ENCODE results near the gene P2RY1. TPM values are rescaled to one million over a fixed set of nuclear protein-coding genes. Genes with fewer than 3 reads are reported as not detected.

P2RY1 gene
- total and polyA plus RNA-seq, 9 of the 15 experiments (the other 6 are each of a cell fraction or from before 2014, with no cell fraction given): 6.0 to 27.9 (median 18.4) TPM

GRCh38 chr3:152834191-152834775, 648 bp upstream of the P2RY1 start (continued):
- TF ChIP-seq CTCF (IDR thresholded peaks at IDR 0.05 in 2 of 3, conservative IDR thresholded peaks at IDR 0.05 in 1 of 3; ENCODE audit: insufficient read depth in 2 of 3, low read depth in 1 of 3, low read length in 3 of 3): peak in 2 of 3 experiments; percentile 25 to 43; a peak in 3 of 6 replicates
- TF ChIP-seq RFX1 (IDR thresholded peaks at IDR 0.05): 0 out of 2 replicates have a peak, but pooled peaks have one; percentile 30
- TF ChIP-seq ZNF197 (CRISPR knock-in tag; IDR thresholded peaks at IDR 0.05; ENCODE audit: low read depth): no peak
- no peak for TF ChIP-seq KHSRP (IDR thresholded peaks at IDR 0.05)
- TF ChIP-seq U2AF1 (optimal IDR thresholded peaks at IDR 0.05; ENCODE audit: low read depth, low read length): no peak
- TF ChIP-seq SOX6 (IDR thresholded peaks at IDR 0.05): 0 out of 2 replicates have a peak, but pooled peaks have one; percentile 7
- TF ChIP-seq FOXA3 (CRISPR knock-in tag; conservative IDR thresholded peaks at IDR 0.05 in 1 of 2, IDR thresholded peaks at IDR 0.05 in 1 of 2): no peak
- TF ChIP-seq HNRNPUL1 (IDR thresholded peaks at IDR 0.05; ENCODE audit: low read length): no peak
- TF ChIP-seq ZNF592 (IDR thresholded peaks at IDR 0.05): peak; percentile 67; the same call in 1 of the 2 replicates
- TF ChIP-seq BCOR (IDR thresholded peaks at IDR 0.05): no peak
- TF ChIP-seq XRCC3 (IDR thresholded peaks at IDR 0.05): no peak
- peak; percentile 7; the same call in 1 of the 2 replicates for TF ChIP-seq JUND (IDR thresholded peaks at IDR 0.05; ENCODE audit: borderline replicate concordance, low read depth, low read length)
- TF ChIP-seq JUND (tag; IDR thresholded peaks at IDR 0.05; ENCODE audit: borderline replicate concordance, low read depth, low read length): no peak
- TF ChIP-seq NRF1 (conservative IDR thresholded peaks at IDR 0.05 in 1 of 2, IDR thresholded peaks at IDR 0.05 in 1 of 2): no peak
- TF ChIP-seq ZNF583 (CRISPR knock-in tag; IDR thresholded peaks at IDR 0.05): no peak; the same call in 1 of the 2 replicates
- 0 out of 4 replicates have a peak, but pooled peaks of 1 of the 2 experiments have one; percentile 34 for TF ChIP-seq BCLAF1 (IDR thresholded peaks at IDR 0.05; ENCODE audit: borderline replicate concordance in 1 of 2, control insufficient read depth in 1 of 2, low read depth in 2 of 2, low read length in 1 of 2)
- 0 out of 2 replicates have a peak, but pooled peaks have one; percentile 9 for TF ChIP-seq GATAD2A (IDR thresholded peaks at IDR 0.05)
- no peak for TF ChIP-seq CGGBP1 (CRISPR knock-in tag; IDR thresholded peaks at IDR 0.05)
- TF ChIP-seq PPARD (CRISPR knock-in tag; IDR thresholded peaks at IDR 0.05): no peak
